Fibroblast of skin of scalp (primary cell): ENCODE results near the gene TET1.
A peak's percentile ranks its signal among the peaks of the same experiment; 100 is the strongest.
"Not testable (repeated sequence)": the region's sequence is repeated elsewhere in the genome, so short reads cannot be mapped to it uniquely, and the experiment has no call there.

Experiments
- DNase-seq: peaks from one replicate; pipeline ENCODE4 v3.0.0-alpha.2; 2013

Gene TET1

DNA sequence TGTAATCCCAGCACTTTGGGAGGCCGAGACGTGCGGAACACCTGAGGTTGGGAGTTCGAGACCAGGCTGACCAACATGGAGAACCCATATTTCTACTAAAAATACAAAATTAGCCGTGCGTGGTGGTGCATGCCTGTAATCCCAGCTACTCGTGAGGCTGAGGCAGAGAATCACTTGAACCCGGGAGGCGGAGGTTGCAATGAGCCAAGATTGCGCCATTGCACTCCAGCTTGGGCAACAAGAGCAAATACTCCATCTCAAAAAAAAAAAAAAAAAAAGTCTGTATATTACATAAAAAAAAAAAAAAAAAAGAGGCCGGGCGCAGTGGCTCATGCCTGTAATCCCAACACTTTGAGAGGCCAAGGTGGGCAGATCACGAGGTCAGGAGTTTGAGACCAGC is 152.9 kb downstream of the TET1 start:
- not testable (repeated sequence) for DNase-seq

DNA sequence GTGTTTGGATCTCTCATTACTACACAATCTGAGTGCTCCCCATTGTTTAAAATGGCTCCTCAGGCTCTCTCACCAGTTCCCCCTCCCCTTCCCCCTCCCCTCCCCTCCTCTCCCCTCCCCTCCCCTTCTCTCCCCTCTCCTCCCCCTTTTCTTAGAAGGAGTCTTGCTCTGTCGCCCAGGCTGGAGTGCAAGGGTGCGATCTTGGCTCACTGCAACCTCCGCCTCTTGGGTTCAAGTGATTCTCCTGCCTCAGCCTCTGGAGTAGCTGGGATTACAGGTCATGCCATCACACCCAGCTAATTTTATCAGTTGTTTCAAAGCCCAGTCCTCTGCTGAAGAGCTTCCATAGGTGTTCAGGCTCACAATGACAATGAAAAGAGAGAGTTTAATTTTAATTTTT is 157.3 kb downstream of the TET1 start:
- no peak for DNase-seq

DNA sequence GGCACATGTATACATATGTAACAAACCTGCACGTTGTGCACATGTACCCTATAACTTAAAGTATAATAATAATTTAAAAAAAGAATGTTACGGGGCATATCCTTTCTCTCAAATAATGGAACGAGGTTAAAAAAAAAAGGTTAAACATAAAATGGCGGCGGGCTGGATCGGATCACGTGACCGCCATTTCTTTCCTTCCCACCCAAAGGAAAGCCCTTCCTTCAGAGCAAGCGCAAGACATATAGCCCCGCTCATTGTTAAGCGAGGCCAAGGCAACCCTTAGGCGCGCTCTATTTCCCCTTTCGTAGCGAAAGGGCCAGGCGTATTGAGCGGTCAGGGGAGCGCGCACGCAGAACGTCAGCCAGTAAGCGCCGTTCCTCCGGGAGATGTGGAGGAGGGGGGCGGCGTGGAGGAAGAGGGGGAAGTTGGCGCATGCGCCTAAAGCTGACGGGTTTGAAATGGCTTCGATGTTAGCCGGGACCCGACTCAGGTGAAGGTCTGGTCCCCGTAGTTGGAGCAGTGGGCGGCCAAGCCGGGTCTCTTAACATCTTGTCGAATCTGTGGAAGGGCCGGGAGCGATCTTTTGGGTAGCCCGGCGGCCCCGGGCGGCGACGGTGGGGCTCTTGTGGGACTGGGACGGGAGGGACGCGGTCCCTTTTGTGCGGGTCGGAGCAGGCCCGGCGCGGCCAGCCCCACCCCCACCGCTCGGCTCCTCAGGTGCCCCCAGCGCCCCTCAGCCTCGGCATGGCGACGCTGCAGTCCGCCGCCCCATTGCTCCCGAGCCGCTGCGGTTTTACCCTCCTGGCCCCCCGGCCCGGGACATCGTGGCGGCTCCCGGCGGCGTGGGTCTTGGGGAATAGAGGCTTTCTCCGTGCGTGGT is 160.9 kb downstream of the TET1 start, which contains the start of gene CCAR1:
Gene CCAR1, plus strand, starts transcription at position 447 of the 880 bp plus-strand sequence. CDS start 1,266 bp downstream, outside the sequence.
- peak; percentile 100 for DNase-seq

DNA sequence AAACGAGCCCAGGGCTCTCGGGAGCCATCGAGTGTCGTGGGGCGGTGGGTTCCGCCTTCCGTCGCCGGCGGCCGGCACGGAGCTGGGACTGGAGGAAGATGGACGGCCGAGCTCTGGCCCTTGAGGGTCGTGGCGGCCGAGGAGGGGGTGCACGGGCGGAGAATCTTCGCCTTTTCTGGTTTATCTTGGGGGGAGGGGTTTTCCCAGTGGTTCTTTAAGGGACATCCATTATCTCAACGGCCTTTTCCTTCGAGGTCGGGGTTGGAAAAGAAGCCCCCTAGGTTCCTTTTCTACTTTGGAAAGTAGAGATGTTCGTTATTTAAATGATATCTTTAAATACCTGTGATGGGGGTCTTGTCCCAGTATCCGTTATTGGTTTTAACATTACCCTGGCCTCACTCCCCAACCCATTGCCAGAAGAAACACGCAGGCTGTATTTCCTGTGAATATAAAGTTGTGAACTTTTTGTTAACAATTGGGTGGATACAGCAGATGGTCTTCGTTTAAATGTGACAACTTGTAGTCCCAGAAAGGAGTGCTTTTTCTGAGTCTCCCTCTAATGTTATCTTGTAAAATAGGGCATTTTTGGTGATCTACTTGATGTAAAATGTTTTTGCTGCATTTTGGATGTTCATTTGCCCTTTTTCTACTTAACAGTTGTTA is 161.7 kb downstream of the TET1 start:
- DNase-seq = no peak

DNA sequence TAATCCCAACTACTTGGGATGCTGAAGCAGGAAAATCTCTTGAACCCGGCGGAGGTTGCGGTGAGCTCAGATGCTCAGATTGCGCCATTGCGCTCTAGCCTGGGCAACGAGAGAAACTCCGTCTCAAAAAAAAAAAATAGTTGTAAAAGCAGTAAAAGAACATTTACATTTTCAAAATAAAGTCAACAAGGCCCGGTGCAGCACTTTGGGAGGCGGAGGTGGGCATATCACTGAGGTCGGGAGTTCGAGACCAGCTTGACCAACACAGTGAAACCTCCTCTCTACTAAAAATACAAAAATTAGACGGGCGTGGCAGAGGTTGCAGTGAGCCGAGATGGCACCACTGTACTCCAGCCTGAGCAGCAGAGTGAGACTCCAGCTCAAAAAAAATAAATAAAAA is 164.9 kb downstream of the TET1 start:
- DNase-seq = no peak

DNA sequence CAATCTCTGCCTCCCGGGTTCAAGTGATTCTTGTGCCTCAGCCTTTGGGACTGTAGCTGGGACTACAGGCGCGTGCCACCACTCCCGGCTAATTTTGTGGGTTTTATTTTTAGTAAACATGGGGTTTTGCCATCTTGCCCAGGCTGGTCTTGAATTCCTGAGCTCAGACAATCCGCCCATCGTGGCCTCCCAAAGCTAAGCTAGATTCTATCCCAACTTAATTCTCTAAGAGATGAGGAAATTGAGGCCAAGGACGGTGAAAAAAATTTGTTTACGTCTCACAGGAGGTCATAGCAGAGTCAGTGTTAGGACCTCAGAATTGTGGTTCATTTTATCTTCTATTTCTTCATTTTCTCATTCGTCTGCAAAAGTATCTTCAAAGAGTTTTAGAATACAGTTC is 167.0 kb downstream of the TET1 start:
- no peak for DNase-seq

DNA sequence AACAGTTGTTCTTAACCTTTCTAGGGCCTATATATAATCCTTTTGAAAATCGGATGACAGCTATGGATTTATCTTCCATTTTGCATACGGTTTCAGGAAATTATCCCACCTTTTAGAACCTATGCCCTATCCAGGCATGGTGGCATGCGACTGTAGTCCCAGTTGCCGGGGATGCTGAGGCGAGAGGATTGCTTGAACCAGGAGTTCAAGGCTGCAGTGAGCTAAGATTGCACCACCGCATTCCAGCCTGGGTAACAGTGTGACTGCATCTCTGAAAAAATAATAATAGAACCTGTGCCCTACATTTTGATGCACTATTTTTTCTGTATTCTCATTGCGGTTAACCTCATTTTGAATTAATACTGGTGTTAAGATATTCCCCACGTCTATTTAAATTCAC is 172.5 kb downstream of the TET1 start:
- DNase-seq = no peak

DNA sequence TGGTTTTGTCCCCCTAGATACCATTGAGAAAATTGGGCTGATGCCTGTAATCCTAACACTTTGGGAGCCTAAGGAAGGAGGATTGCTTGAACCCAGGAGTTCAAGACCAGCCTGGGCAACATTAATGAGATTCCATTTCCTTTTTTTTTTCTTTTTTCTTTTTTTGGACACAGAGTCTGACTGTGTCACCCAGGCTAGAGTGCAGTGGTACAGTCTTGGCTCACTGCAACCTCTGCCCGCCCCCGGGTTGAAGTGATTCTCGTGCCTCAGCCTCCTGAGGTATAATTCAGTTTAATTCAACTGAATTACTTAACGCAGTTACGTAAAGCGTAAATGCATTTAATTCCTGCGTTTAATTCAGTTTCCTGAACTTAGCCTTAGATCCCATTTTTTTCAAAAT is 174.2 kb downstream of the TET1 start:
- no peak for DNase-seq

DNA sequence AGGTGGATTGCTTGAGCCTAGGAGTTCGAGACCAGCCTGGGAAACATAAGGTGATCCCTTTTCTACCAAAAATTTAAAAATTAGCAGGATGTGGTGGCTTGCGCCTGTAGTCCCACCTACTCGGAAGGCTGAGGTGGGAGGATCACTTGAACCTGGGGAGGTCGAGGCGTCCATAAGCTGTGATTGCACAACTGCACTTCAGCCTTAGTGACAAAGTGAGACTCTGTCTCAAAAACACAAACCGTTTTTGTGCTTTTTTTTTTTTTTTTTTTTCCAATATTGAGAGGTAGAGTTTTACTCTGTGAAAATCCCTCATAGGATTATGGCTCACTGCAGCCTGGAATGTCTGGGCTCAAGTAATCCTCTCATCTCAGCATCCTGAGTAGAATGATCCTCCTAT is 175.0 kb downstream of the TET1 start:
- no peak for DNase-seq

DNA sequence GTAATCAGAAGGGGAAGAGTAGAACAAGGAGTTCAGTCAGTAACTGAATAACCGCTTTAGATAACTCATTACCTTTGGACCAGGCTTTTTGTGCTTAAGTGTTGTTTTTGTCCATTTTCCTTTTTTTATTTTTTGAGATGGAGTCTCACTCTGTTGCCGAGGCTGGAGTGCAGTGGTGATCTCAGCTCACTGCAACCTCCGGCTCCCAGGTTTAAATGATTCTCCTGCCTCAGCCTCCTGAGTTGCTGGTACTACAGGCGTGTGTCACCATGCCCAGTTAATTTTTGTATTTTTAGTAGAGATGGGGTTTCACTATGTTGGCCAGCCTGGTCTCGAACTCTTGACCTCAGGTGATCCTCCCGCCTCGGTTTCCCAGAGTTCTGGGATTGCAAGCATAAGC is 175.6 kb downstream of the TET1 start:
- DNase-seq = not testable (repeated sequence)

DNA sequence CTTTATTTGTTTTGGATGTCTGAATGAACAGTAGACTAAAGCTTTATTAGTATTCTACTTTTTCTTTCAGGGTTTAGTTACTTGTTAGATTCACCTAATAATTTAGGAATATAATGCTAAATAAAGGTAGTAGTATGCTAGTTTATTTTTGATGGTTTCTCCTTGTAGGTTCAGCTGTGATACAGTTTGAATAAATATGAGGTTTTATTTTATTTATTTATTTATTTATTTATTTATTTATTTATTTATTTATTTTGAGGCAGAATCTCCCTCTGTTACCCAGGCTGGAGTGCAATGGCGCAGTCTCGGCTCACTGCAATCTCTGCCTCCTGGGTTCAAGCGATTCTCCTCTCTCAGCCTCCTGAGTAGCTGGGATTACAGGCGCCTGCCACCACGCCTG is 180.5 kb downstream of the TET1 start:
- not testable (repeated sequence) for DNase-seq

DNA sequence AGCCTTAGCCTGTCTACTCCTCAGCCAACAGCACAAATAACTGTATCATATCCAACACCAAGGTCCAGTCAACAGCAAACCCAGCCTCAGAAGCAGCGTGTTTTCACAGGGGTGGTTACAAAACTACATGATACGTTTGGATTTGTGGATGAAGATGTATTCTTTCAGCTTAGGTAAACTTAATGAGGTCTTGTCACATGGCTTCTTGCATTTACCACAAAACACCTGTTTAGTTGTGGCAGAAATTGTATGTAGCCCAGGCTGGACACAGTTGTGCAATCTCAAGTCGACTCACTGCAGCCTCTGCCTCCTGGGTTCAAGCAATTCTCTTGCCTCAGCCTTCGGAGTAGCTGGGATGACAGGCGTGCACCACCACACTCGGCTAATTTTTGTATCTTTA is 182.3 kb downstream of the TET1 start:
- no peak for DNase-seq
